Measurements from ENCODE around the gene CLSTN1. TPM values are rescaled to one million over a fixed set of nuclear protein-coding genes. Genes with fewer than 3 reads are reported as not detected.

The CLSTN1 gene
- total and polyA plus RNA-seq, 10 of the 15 experiments (the other 5 are each of a cell fraction or from before 2014, with no cell fraction given) = 2.7 to 64.4 (median 23.2) TPM

DNA sequence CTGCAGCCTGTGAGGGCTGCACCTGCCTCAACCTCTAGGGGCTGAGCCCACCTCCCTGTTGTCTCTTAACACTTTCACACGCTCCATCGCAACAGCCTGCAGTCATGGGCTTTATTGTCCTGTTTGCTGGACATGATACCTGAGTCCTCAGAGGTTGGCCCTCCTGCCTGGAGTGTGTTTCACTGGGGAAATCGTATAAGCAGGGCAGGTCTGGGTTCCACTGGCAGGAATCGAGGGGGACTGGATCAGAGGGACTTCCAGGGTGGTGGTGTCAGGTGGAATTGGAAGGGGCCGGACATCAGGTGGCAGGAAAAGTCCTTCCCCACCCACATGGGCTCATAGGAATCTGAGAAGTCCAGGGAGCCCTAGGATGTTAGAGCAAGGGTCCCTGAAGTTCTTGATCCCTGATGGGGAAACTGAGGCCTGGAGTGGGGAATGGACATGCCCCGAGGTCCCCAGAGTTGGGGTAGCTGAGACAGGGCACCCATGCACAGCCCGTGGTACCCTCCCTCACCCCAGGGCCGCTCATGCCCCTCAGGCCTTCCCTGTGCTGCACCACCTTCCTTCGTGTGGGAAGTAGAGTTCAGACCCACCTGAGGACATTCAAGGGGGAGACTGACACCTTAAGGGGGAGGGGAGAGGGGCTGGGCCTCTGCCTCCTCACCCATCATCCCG lies 105.6 kb downstream of the CLSTN1 start:
- ChIA-PET SMC1A (ENCODE audit: uncharacterized antibody, unreplicated experiment) (no interaction called here), POLR2A (interaction anchor here (1.0 kb wide), 1 partner anchor 102 kb away, joined by 4 read pairs; no protein-coding TSS in a partner anchor), CTCF (interaction anchor here (1.0 to 2.0 kb wide), 3 partner anchors 90 to 103 kb away, joined by 5 to 10 read pairs (median 5); no protein-coding TSS in a partner anchor), RAD21 (ENCODE audit: unreplicated experiment) (no interaction called here)
- H3K27ac ChIP-seq (ENCODE audit: control insufficient read depth, insufficient read depth) = peak overlapping the region; percentile 71
- no peaks in the 10 kb centered on the region; the same call in 2 of the 3 replicates for H3K9me3 ChIP-seq (replicated peaks; ENCODE audit: control insufficient read depth, insufficient read depth, low read length)
- no peak overlapping the region for H2AFZ ChIP-seq (ENCODE audit: control insufficient read depth, low read depth, low read length)
- H4K20me1 ChIP-seq (ENCODE audit: control insufficient read depth, insufficient read depth) = no peaks in the 10 kb centered on the region; the same call in 1 of the 2 replicates
- peaks cover 23% of the 10 kb centered on the region for H3K4me1 ChIP-seq (ENCODE audit: control insufficient read depth, insufficient read depth, low read length)
- H3K4me2 ChIP-seq (ENCODE audit: control insufficient read depth, insufficient read depth) = peak overlapping the region; percentile 45; the same call in 1 of the 2 replicates
- H3K9ac ChIP-seq (ENCODE audit: control insufficient read depth, insufficient read depth, low read length) = no peak overlapping the region
- intact Hi-C loops (cut with micrococcal nuclease; ENCODE audit: unreplicated experiment) (no loop called here), in situ Hi-C loops (cut with MboI) (no loop called here)
- no peak for FAIRE-seq
- WGBS (ENCODE audit: insufficient coverage, insufficient replicate concordance, low lambda C conversion rate, missing lambda C conversion rate) = 67% methylated on average over 10 of the region's 10 CpGs
- no peaks in the 10 kb centered on the region; the same call in 1 of the 2 replicates for H3K79me2 ChIP-seq (ENCODE audit: control insufficient read depth, insufficient read depth, low read length)
- H3K36me3 ChIP-seq (ENCODE audit: control insufficient read depth in 2 of 2, insufficient read depth in 2 of 2, low read length in 1 of 2) = peaks cover 19 to 77% of the 10 kb centered on the region in 2 experiments
- H3K4me3 ChIP-seq = no peak overlapping the region
- DNase-seq (ENCODE audit: low read depth, low spot score) = no peak
- ATAC-seq = no peak
- no peaks in the 10 kb centered on the region for H3K27me3 ChIP-seq (replicated peaks in 1 of 2; ENCODE audit: control insufficient read depth in 2 of 2, insufficient read depth in 2 of 2, low read length in 1 of 2)
- TF ChIP-seq POLR2A (IDR thresholded peaks at IDR 0.05; ENCODE audit: low read depth, low read length) (no peak; the same call in 1 of the 2 replicates), ZNF217 (IDR thresholded peaks at IDR 0.05) (no peak), TARDBP (IDR thresholded peaks at IDR 0.05; ENCODE audit: borderline replicate concordance) (no peak), BACH1 (IDR thresholded peaks at IDR 0.05; ENCODE audit: borderline replicate concordance) (0 out of 2 replicates have a peak, but pooled peaks have one; percentile 6)
- TSS peak; percentile 6 for BruUV-seq (replicated peaks)
